Measurements from ENCODE around the gene ZRSR2.

The ZRSR2 gene

DNA sequence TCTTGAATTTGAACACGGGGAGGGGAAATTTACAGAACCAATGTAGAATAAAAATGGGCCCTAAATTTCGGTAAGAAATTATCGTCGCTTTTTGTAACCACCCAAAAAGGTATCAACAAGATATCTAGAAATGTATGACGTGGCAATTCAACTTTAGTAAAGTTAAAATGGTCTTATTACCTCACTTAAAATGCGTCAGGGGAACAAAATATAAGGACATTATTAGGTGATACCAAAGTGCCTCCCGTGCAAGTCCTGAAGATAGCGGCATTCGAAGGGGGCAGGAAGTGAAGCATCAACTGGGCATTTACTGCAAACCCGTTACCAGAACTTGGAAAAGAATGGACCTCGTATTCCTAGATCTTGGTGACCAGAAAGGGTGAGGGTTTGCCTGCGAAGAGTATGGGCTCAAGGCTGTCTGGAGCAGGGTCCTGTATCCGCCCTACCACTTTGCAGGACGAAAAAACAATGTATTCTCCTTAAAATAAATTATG is 63.3 kb downstream of the ZRSR2 start:
- DNase-seq (ENCODE audit: low read depth in 2 of 2) = no peak

DNA sequence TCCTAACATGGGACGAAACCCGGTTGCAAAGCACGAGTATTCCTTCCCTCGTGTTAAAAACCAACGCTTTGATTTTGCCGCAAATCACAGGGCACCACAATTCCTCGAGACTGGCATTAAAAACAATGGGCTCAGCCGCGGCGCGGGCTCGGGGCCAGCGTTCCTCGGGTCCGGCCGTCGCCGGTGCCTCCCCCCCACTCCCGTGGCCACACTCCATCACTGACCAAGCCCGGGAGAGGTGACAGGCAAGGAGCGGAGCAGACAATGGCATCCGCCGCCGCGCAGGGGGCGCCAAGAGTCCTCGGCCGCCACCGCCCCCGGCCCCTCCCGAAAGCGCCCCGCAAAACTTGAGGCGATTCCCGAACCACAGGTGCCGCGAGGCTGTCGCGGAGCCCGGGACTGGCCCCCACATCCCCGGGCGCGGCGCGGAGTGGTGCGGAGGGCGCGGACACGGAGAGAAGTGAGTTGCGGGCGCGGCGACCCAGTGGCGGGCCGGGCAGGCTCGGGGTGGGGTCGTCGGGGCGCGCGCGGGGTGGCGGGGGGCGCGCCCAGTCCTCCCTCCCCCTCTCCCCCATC is 63.9 kb downstream of the ZRSR2 start:
- DNase-seq (ENCODE audit: low read depth in 2 of 2) = peak in 1 of 2 donors; percentile 18

DNA sequence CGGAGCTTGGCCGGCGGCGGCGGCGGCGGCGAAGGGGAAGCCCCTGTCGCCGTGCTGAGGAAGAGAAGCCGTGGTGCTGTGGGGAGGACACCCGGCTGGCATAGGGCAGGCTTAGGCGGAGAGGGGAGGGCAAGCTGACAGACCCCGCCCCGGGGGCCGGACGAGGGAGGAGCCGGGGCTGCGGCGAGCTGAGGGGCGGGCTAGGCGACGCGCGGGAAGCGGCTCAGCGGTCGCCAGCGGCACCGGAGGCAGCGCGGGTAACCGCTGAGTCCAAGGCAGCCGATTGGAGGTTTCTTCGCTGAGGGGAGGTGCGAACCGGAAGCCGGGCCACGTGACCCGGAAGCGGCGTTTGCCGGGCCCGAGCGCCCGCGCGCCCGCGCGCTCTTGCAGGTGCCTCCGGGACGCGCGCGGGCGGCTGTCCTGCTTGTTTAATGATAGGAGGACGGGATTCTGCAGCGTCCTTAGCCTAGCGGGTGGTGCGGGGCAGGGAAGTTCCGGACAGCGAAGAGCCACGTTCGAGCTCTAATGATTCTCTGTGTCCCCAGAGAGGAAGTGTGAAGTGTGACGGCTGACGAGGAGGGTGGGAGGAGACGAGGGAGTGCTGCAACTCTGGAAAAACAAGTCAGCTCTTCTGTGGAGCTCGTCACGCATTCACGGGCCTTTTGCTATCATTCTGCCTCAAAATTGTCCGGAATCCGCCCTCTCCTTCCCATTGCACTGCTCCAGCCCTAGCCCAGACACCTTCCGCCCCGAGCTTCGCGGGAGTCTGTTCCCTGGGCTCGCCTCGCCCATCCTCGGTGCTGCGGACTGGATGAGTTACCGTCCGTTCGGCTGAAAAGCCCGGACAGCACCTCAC is 64.7 kb downstream of the ZRSR2 start, which contains the start of gene AP1S2:
Gene AP1S2 (minus strand): TSS at position 102 of the 856 bp plus-strand sequence. CDS start 2,289 bp downstream, outside the sequence.
- peak; percentile 83 to 96 for DNase-seq (ENCODE audit: low read depth in 2 of 2)

DNA sequence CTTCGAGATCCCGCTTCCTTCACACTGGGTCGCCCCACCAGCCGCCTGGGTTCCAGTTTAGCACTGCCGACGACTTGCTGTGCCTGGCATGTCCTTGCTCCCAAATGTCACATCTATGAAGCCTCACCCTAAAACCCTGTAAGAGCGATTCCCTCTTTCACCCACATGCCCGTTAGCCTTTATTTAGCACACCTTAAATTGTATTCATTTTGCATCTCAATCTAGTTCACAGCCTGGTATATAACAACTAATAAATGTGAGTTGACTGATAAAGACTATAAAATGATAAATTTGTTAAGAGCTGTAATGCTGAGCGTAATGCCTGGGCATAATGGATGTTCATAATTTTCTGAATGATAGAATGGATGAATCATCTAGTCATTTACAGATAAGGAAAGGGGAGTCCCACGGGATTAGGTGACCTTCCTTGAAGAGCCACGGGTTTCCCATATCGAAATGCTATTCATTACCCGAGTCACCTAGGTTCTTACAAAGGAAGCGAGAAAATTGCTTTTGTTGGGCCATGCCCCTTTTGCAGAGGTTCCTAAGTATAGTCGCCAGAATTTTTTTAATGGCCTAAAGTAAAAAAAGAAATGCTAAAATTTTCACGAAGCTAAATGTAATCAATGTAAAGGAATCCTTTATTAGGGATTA is 65.4 kb downstream of the ZRSR2 start:
- DNase-seq (ENCODE audit: low read depth in 2 of 2) = no peak

DNA sequence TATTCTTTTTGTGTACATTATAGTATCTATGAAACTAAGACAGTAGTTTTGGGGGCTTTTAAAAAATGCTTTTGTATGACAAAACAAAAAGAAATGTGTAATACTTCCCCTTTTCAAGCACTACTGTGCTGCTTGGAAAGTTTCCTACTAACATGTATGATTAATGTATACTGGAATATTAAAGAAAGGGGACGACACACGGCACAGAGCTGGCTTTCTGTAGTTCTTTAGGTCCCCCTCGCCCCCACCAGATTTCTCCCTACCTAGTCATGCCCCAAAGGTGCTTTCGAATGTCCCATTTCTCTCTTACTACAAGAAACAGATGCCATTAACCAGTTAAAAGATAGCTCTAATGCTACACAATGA is 65.9 kb downstream of the ZRSR2 start:
- DNase-seq (ENCODE audit: low read depth in 2 of 2) = no peak

DNA sequence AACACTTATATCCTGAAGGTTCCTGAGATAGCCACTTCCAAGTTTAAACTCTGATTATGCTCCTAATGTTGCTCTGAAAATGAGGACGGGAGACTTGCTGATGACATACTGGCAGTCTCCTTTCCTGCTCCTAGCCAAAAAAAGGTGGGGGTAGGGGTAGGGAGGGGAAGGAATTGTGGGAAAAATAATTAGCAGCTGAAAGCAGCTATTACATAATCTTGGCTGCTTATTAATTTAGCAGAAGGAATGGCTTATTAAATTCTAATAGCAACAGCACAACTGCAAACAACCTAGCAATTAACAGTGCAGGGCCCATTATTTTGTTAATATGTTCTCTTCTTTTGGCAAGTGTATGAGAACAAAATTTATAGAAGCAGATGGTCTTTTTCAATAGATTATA is 66.4 kb downstream of the ZRSR2 start:
- no peak for DNase-seq (ENCODE audit: low read depth in 2 of 2)

DNA sequence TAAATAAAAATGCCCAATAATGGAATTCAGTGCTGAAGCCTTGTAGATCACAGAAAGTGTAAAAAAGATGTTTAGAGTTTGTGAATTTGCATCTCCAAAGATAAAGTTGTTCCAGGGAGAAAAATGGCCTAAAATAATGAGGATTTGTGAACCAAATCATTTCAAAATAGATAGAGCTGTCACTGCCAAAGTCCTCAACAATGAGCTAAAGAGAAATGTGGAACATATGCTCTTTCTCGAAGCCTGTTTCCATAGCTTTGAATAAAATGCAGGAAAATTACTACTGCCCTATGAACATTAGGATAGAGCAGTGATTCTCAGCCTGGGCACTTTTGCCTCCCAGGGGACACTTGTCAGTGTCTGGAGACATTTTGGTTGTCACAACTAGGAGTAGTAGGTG is 67.8 kb downstream of the ZRSR2 start:
- no peak for DNase-seq (ENCODE audit: low read depth in 2 of 2)

DNA sequence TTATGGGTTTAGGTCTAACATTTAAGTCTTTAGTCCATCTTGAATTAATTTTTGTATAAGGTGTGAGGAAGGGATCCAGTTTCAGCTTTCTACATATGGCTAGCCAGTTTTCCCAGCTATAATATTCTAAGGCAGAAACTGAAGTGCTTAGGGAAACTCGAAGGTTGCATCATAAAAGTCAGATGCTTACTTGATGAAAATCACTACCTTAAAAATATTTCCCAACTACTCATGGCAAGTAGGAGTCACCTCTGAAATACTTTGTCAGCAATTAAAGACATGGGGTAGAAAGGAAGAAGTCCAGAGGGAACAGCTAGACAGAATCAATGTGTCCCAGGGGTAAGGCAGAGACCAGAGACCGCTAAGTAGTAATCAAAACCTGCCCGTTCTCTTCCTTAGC is 70.6 kb downstream of the ZRSR2 start:
- DNase-seq (ENCODE audit: low read depth in 2 of 2) = no peak

DNA sequence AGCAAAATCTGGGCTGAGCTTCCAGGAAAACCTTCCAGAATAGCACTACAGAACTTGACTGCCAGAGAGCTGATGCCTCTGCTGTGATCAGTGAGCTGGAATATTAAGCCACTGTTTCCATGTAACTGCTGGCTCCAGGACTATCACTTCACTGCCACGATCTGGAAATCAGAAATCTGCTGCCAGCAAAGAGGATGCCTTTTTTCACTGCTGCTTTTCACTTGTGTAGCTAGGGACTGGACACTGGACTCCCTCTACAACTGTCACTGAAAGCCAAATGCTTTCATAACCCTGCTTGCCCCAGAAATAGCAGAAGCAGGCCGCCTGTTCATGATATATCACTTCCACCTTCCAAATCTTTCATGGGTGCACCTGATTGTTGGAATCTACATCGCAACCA is 73.7 kb downstream of the ZRSR2 start:
- no peak for DNase-seq (ENCODE audit: low read depth in 2 of 2)

DNA sequence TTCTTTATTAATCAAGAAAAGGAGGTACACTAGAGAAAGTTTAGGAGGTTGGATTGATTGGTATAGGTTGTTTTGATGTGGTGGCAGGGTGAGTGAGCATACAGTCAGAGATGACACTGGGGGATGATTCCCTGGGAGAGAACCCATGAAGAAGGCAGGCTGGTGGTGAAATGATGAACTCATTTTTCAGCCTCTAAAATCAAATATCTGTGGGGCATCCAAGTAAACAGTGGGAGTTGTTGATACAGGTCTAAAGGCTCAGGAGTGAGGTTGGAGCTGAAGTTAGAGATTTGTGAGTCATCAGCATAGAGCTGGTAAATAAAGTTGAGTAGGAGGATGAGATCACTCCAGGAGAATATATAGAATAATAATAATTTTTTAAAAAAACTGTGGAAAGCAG is 74.3 kb downstream of the ZRSR2 start:
- DNase-seq (ENCODE audit: low read depth in 2 of 2) = no peak

DNA sequence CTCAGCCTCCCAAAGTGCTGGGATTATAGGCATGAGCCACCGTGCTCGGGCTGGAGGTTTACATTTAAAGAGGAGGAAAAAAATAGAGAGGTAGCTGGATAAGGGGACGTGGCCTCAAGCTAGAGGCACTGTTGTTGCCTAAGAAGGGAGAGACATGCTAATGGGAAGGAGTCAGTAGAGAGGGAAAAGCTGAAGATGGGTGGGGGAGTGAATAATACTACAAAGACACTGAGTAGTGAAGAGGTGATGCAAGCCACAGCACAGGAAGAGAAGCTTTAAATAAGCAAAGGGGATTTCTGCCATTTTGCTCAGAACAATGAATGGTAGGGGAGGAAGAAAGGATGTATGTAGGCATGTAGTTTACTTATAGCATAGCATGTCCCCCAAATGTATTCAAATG is 75.9 kb downstream of the ZRSR2 start:
- DNase-seq (ENCODE audit: low read depth in 2 of 2) = no peak

DNA sequence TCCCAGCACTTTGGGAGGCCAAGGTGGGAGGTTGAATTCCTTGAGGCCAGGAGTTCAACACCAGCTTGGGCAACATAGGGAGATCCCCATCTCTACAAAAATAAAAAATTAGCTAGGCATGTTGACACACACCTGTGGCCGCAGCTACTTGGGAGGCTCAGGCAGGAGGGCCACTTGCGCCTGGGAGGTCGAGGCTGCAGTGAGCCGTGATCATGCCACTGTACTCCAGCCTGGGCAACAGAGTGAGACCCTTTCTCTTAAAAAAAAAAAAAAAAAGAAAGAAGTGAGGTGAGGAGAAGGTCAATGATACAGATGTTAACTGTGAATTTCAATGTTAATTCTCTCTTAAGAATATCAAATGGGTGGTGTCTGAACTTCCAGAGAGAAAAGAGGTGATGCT is 79.4 kb downstream of the ZRSR2 start:
- no peak for DNase-seq (ENCODE audit: low read depth in 2 of 2)

DNA sequence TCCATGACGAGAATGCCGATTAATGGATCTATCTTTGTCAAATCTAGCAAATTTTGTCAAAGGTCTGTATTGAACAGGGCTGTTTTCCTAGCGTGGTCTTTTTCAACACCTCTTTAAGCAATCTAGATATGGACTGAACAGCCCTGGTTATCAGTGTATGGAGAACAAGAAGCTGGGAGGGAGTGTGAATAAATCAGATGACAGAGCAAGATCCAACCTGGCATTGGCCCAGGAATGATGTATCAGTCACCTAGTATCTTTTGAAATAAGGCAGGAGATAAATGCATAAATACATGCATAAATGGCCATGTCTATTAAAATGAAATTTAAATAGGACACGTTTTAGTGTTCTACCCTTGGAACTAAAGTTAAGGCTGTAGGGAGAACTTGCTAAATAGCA is 80.0 kb downstream of the ZRSR2 start:
- DNase-seq (ENCODE audit: low read depth in 2 of 2) = no peak
